Endothelial cell of umbilical vein (primary cell): Measurements from ENCODE around the gene TOM1L2. TPM values are rescaled to one million over a fixed set of nuclear protein-coding genes. Genes with fewer than 3 reads are reported as not detected.

Source experiments
- BruUV-seq: library from RNA; stranded (reverse); fragments of 400-500 nt; replicated peaks from 2 replicates; lab custom pipeline; 2021; lab: Mats Ljungman, UMichigan
- CTCF ChIA-PET: fragments of 300-600, 350-600 bp; sonication (Branson Sonifier 250); formaldehyde crosslinking; loops from one replicate; lab custom pipeline; 2021; ENCODE audit warnings: antibody characterized with exemption, inconsistent platforms; lab: Charles Lee
- POLR2A ChIA-PET: fragments of 300-600, 350-600 bp; sonication (Branson Sonifier 250); formaldehyde crosslinking; loops from one replicate; lab custom pipeline; 2021; ENCODE audit warnings: antibody characterized with exemption, inconsistent platforms; lab: Charles Lee
- DNase-seq: peaks from one replicate; pipeline ENCODE4 v3.0.0-alpha.2; 2011; ENCODE audit warnings: low read depth, low spot score
- FAIRE-seq: peaks from 2 replicates; lab custom pipeline; 2011; peaks lifted over from hg19 to GRCh38; lab: Jason Lieb, UNC
- H2AFZ ChIP-seq: 2 replicates; pipeline ENCODE4 v1.6.0; 2012; ENCODE audit warnings: low read depth, low read length, control low read depth, inconsistent platforms
- H3K27ac ChIP-seq: 2 replicates; pipeline ENCODE4 v1.5.1; 2011; ENCODE audit warnings: low read depth, mild to moderate bottlenecking, control low read depth, low read length, moderate library complexity; ENCODE audit not compliant: insufficient read depth
- H3K27me3 ChIP-seq, 2 experiments: 2 replicates each; pipeline versions ENCODE4 v1.6.0 to v1.6.1; 2011; ENCODE audit warnings: low read length in 2 of 2, mixed read lengths in 1 of 2; ENCODE audit not compliant: control insufficient read depth in 2 of 2, insufficient read depth in 2 of 2
- H3K36me3 ChIP-seq, 2 experiments: 2 replicates in 1 of 2; 3 replicates in 1 of 2; pipeline ENCODE4 v1.5.1; 2011; ENCODE audit warnings: low read length in 2 of 2, mild to moderate bottlenecking in 1 of 2, moderate library complexity in 1 of 2; ENCODE audit not compliant: control insufficient read depth in 2 of 2, insufficient read depth in 2 of 2; ENCODE audit errors: extremely low read depth in 1 of 2
- H3K4me1 ChIP-seq: 3 replicates; pipeline ENCODE4 v1.5.1; 2011; ENCODE audit warnings: mild to moderate bottlenecking, low read length; ENCODE audit not compliant: control insufficient read depth, insufficient read depth; ENCODE audit errors: extremely low read depth
- H3K4me2 ChIP-seq: 2 replicates; pipeline ENCODE4 v1.6.1; 2011; ENCODE audit warnings: low read length, control low read depth, mixed read lengths; ENCODE audit not compliant: insufficient read depth
- H3K4me3 ChIP-seq, 3 experiments: fragments of 200-600 bp in 1 of 3; sonication (generic), shearing (Covaris generic) in 1 of 3; replicated peaks in 1 of 3; 2 replicates each; pipeline ENCODE4 v1.5.1; 2011 to 2016; ENCODE audit warnings: control low read depth in 3 of 3, low read length in 3 of 3, mild to moderate bottlenecking in 2 of 3, inconsistent platforms in 1 of 3, low read depth in 1 of 3, moderate library complexity in 1 of 3; ENCODE audit not compliant: insufficient read depth in 1 of 3
- H3K79me2 ChIP-seq: 2 replicates; pipeline ENCODE4 v1.6.0; 2012; ENCODE audit warnings: low read length, inconsistent platforms; ENCODE audit not compliant: control insufficient read depth, insufficient read depth
- H3K9ac ChIP-seq: replicated peaks from 2 replicates; pipeline ENCODE3; 2011; ENCODE audit warnings: low read length, control low read depth; ENCODE audit not compliant: insufficient read depth; ENCODE audit errors: extremely low read depth
- H3K9me1 ChIP-seq: replicated peaks from 3 replicates; pipeline ENCODE4 v1.6.0; 2011; ENCODE audit warnings: mild to moderate bottlenecking, low read length; ENCODE audit not compliant: control insufficient read depth, insufficient read depth; ENCODE audit errors: extremely low read depth
- H3K9me3 ChIP-seq: replicated peaks from 2 replicates; pipeline ENCODE4 v1.5.1; 2012; ENCODE audit warnings: low read length, inconsistent platforms; ENCODE audit not compliant: control insufficient read depth, insufficient read depth
- H4K20me1 ChIP-seq: replicated peaks from 2 replicates; pipeline ENCODE3; 2011; ENCODE audit warnings: mild to moderate bottlenecking, low read length; ENCODE audit not compliant: control insufficient read depth, insufficient read depth; ENCODE audit errors: extremely low read depth
- CTCF ChIP-seq, 2 donors: IDR thresholded peaks; 1 replicate in 1 of 2; 2 replicates in 1 of 2; pipeline ENCODE4 v1.5.1; 2011; ENCODE audit warnings: low read length in 2 of 2, mild to moderate bottlenecking in 2 of 2, moderate library complexity in 2 of 2, control low read depth in 1 of 2, inconsistent platforms in 1 of 2, low read depth in 1 of 2; ENCODE audit not compliant: insufficient read depth in 1 of 2; ENCODE audit errors: extremely low read depth in 1 of 2
- EZH2 ChIP-seq: IDR thresholded peaks from 2 replicates; pipeline ENCODE4 v1.6.1; 2012; ENCODE audit warnings: borderline replicate concordance, low read depth, mild to moderate bottlenecking, moderate library complexity, low read length, inconsistent platforms; ENCODE audit not compliant: severe bottlenecking
- FOS ChIP-seq: IDR thresholded peaks from 2 replicates; pipeline ENCODE4 v1.6.1; 2011; ENCODE audit warnings: mild to moderate bottlenecking, low read length, moderate library complexity, borderline replicate concordance; ENCODE audit not compliant: insufficient read depth
- GATA2 ChIP-seq: IDR thresholded peaks from 2 replicates; pipeline ENCODE4 v1.7.0; 2011; ENCODE audit warnings: low read depth, mild to moderate bottlenecking, moderate library complexity, mixed read lengths, low read length; ENCODE audit not compliant: insufficient read length, insufficient read depth
- JUN ChIP-seq: IDR thresholded peaks from 2 replicates; pipeline ENCODE4 v1.6.1; 2011; ENCODE audit warnings: borderline replicate concordance, low read depth; ENCODE audit not compliant: insufficient read length, insufficient read depth
- MAX ChIP-seq: IDR thresholded peaks from 2 replicates; pipeline ENCODE4 v1.6.1; 2011; ENCODE audit not compliant: insufficient read depth, insufficient read length
- MYC ChIP-seq: IDR thresholded peaks from one replicate; pipeline ENCODE4 v1.6.1; 2011; ENCODE audit warnings: mild to moderate bottlenecking, low read depth, low read length
- POLR2A ChIP-seq: IDR thresholded peaks from 2 replicates; pipeline ENCODE4 v1.6.1; 2012; ENCODE audit warnings: low read depth, mild to moderate bottlenecking, control low read depth, low read length
- POLR2AphosphoS5 ChIP-seq: IDR thresholded peaks from 2 replicates; pipeline ENCODE4 v1.6.1; 2012; ENCODE audit warnings: low read depth, mild to moderate bottlenecking, control low read depth, low read length, moderate library complexity; ENCODE audit not compliant: insufficient read depth
- dilution Hi-C: fragments of 300-500 bp; cut with MboI; formaldehyde crosslinking; loops from one replicate; pipeline ENCODE4 v1.15.0; 2019; ENCODE audit warnings: low sequenced_read_pairs; ENCODE audit not compliant: extremely low pct_ligation_motif_present
- intact Hi-C: fragments of 100-400 bp; cut with micrococcal nuclease; formaldehyde crosslinking; loops from one replicate; pipeline ENCODE4 v1.10.0; 2022
- polyA plus RNA-seq, 4 experiments: library from polyadenylated mRNA; depleted of rRNA in 3 of 4; stranded (reverse) in 3 of 4; unstranded in 1 of 4; fragments of >200 nt; gene quantifications; 2 replicates each; pipeline versions ENCODE4 v1.2.1 to v1.2.3, GENCODE V29; 2011 to 2012; ENCODE audit warnings: missing spikeins in 1 of 4
- total RNA-seq: library from RNA; stranded (reverse); gene quantifications from 2 replicates; pipeline ENCODE4 v1.2.3, GENCODE V29; 2021

TOM1L2 gene
- total and polyA plus RNA-seq, 2 donors (not counting 3 experiments of a cell fraction or from before 2014, with no cell fraction given): 31.7 to 37.6 TPM

DNA sequence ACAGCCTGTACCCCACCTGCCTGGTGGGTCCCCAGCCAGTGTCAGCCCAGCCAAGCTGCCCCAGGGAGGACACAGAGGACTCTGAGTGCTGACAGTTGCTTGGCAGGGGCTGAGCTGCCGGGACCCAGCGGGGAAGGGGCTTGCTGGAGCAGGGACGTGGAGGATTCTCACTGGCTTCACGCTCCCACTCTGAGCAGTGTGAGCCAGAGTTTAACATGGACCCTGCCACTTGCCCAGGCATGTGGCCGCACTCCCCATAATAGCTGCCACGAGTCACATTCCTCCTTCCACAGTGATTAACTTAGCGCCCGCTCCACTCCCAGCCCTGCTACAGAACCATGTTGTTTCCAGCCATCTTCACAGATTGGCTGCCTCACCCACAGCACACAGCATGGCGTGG lies 166.6 kb downstream of the TOM1L2 start:
- TF ChIP-seq CTCF (IDR thresholded peaks at IDR 0.05; ENCODE audit: extremely low read depth in 1 of 2, insufficient read depth in 1 of 2, low read depth in 1 of 2, low read length in 2 of 2) (no peak), MAX (no peak), GATA2 (no peak), MYC (no peak), EZH2 (no peak), JUN (no peak), POLR2AphosphoS5 (no peak), FOS (no peak), POLR2A (no peak)
- no peak overlapping the region for H2AFZ ChIP-seq
- H3K36me3 ChIP-seq: peaks cover 3 to 21% of the 10 kb centered on the region in 2 experiments
- H3K9me1 ChIP-seq: no peaks in the 10 kb centered on the region
- H3K27me3 ChIP-seq: no peaks in the 10 kb centered on the region
- no TSS peak for BruUV-seq
- POLR2A ChIA-PET: no interaction called here
- dilution Hi-C loops (no loop called here), intact Hi-C loops (no loop called here)
- no peak overlapping the region for H3K27ac ChIP-seq
- FAIRE-seq (no peak), DNase-seq (no peak)
- no peaks in the 10 kb centered on the region for H3K9me3 ChIP-seq
- no peaks in the 10 kb centered on the region for H4K20me1 ChIP-seq
- H3K4me1 ChIP-seq: no peaks in the 10 kb centered on the region
- CTCF ChIA-PET: interaction anchor here (1.1 kb wide), 1 partner anchor 114 kb away, joined by 4 read pairs; no protein-coding TSS in a partner anchor
- H3K4me3 ChIP-seq: no peak overlapping the region
- no peaks in the 10 kb centered on the region for H3K79me2 ChIP-seq
- no peak overlapping the region for H3K9ac ChIP-seq
- H3K4me2 ChIP-seq: no peak overlapping the region
